OCI-LY3 (cell line): ENCODE data around the gene KIF12.
"Not testable (repeated sequence)": the region's sequence is repeated elsewhere in the genome, so short reads cannot be mapped to it uniquely, and the experiment has no call there.

Source experiments
- H2AFZ ChIP-seq: fragments of 200-600, 300-600 bp; shearing (Covaris generic); 2 replicates; pipeline ENCODE4 v1.6.0; 2014; ENCODE audit warnings: antibody characterized with exemption, low read depth, low read length
- H3K27ac ChIP-seq: fragments of 200-600, 300-600 bp; sonication (generic); 2 replicates; pipeline ENCODE4 v1.5.1; 2014; ENCODE audit warnings: mild to moderate bottlenecking, low read length, moderate library complexity, mixed read lengths
- H3K27me3 ChIP-seq: fragments of 200-600, 300-600 bp; sonication (generic); 2 replicates; pipeline ENCODE4 v1.6.1; 2014; ENCODE audit warnings: low read depth, low read length, mixed read lengths
- H3K36me3 ChIP-seq: fragments of 200-600, 300-600 bp; sonication (generic); replicated peaks from 2 replicates; pipeline ENCODE3; 2014; ENCODE audit warnings: low read depth, low read length, mixed read lengths
- H3K4me1 ChIP-seq: fragments of 300-600, 200-600 bp; sonication (generic); 2 replicates; pipeline ENCODE4 v1.6.1; 2014; ENCODE audit warnings: low read length, mixed read lengths
- H3K4me2 ChIP-seq: fragments of 200-600, 300-600 bp; sonication (generic); 2 replicates; pipeline ENCODE4 v1.6.1; 2014; ENCODE audit warnings: low read length, mixed read lengths
- H3K4me3 ChIP-seq: fragments of 300-600, 200-600 bp; sonication (generic); 2 replicates; pipeline ENCODE4 v1.5.1; 2014; ENCODE audit warnings: antibody characterized with exemption, mild to moderate bottlenecking, low read length, moderate library complexity
- H3K79me2 ChIP-seq: fragments of 300-600, 200-600 bp; shearing (Covaris generic); 2 replicates; pipeline ENCODE4 v1.6.1; 2014; ENCODE audit warnings: mild to moderate bottlenecking, low read length, mixed read lengths
- H3K9ac ChIP-seq: fragments of 300-600, 200-600 bp; shearing (Covaris generic); 2 replicates; pipeline ENCODE4 v1.6.0; 2014; ENCODE audit warnings: mild to moderate bottlenecking, low read length, moderate library complexity
- H3K9me3 ChIP-seq: fragments of 200-600, 300-600 bp; shearing (Covaris generic); 2 replicates; pipeline ENCODE4 v1.6.1; 2014; ENCODE audit warnings: low read length, mixed read lengths; ENCODE audit not compliant: insufficient read depth
- H4K20me1 ChIP-seq: fragments of 200-600, 300-600 bp; sonication (generic); 2 replicates; pipeline ENCODE4 v1.6.1; 2016; ENCODE audit warnings: low read length, mixed read lengths; ENCODE audit not compliant: insufficient read depth
- CTCF ChIP-seq: fragments of 200-600, 300-600 bp; sonication (generic); IDR thresholded peaks from 2 replicates; pipeline ENCODE4 v1.5.1; 2014; ENCODE audit warnings: antibody characterized with exemption, low read length, low read depth
- EZH2phosphoT487 ChIP-seq: fragments of 200-600 bp; shearing (Covaris generic); IDR thresholded peaks from 2 replicates; pipeline ENCODE4 v1.6.1; 2018; ENCODE audit warnings: antibody characterized with exemption, mixed run types, low read depth

The KIF12 gene

GRCh38 chr9:114046237-114046755 lies 52.8 kb downstream of the KIF12 start:
- Histone ChIP-seq H3K9ac (no peak overlapping the region), H2AFZ (no peak overlapping the region), H3K36me3 (no peaks in the 10 kb centered on the region), H3K27me3 (no peaks in the 10 kb centered on the region; the same call in 1 of the 2 replicates), H3K4me1 (no peaks in the 10 kb centered on the region), H3K9me3 (no peaks in the 10 kb centered on the region), H3K27ac (no peak overlapping the region), H3K4me2 (no peak overlapping the region), H3K79me2 (no peaks in the 10 kb centered on the region), H4K20me1 (no peaks in the 10 kb centered on the region), H3K4me3 (no peak overlapping the region)
- TF ChIP-seq CTCF (no peak), EZH2phosphoT487 (no peak)

GRCh38 chr9:114043660-114044059 lies 55.4 kb downstream of the KIF12 start:
- not testable (repeated sequence) for H3K79me2 ChIP-seq, H3K4me3 ChIP-seq, H4K20me1 ChIP-seq, H3K27ac ChIP-seq, H3K36me3 ChIP-seq, H3K4me1 ChIP-seq, H2AFZ ChIP-seq, H3K27me3 ChIP-seq, H3K9me3 ChIP-seq, H3K4me2 ChIP-seq, H3K9ac ChIP-seq
